Activated CD4-positive, alpha-beta T cell treated with anti-CD3 and anti-CD28 coated beads, Interleukin-2, amount 10 ng/mL, durations not matched to agents 24 days and 14 days (primary cell): Measurements from ENCODE around the gene UGT1A6. TPM values are rescaled to one million over a fixed set of nuclear protein-coding genes. Genes with fewer than 3 reads are reported as not detected.

ENCODE experiments used
- DNase-seq: peaks from one replicate; pipeline ENCODE4 v3.0.0; 2022
- H3K27ac Mint-ChIP-seq: one replicate; pipeline ENCODE4 v1.8.0; 2022; ENCODE audit warnings: mild to moderate bottlenecking, mixed read lengths
- H3K27me3 Mint-ChIP-seq: one replicate; pipeline ENCODE4 v1.8.0; 2022; ENCODE audit warnings: mixed read lengths
- H3K36me3 Mint-ChIP-seq: one replicate; pipeline ENCODE4 v1.8.0; 2022; ENCODE audit warnings: low read depth, mild to moderate bottlenecking, mixed read lengths
- H3K4me1 Mint-ChIP-seq: one replicate; pipeline ENCODE4 v1.8.0; 2021; ENCODE audit warnings: mixed read lengths
- H3K4me3 Mint-ChIP-seq: one replicate; pipeline ENCODE4 v1.8.0; 2022; ENCODE audit warnings: mild to moderate bottlenecking, moderate library complexity, mixed read lengths
- H3K9me3 Mint-ChIP-seq: one replicate; pipeline ENCODE4 v1.8.0; 2021; ENCODE audit warnings: mixed read lengths
- intact Hi-C: fragments of 100-400 bp; cut with micrococcal nuclease; formaldehyde crosslinking; loops from one replicate; pipeline ENCODE4 v1.15.1; 2023
- total RNA-seq: library from RNA; stranded (reverse); gene quantifications from 2 replicates; pipeline ENCODE4 v1.2.3, GENCODE V29; 2022

Gene UGT1A6
- total RNA-seq, 1 donor from 2014 or later: not detected

DNA sequence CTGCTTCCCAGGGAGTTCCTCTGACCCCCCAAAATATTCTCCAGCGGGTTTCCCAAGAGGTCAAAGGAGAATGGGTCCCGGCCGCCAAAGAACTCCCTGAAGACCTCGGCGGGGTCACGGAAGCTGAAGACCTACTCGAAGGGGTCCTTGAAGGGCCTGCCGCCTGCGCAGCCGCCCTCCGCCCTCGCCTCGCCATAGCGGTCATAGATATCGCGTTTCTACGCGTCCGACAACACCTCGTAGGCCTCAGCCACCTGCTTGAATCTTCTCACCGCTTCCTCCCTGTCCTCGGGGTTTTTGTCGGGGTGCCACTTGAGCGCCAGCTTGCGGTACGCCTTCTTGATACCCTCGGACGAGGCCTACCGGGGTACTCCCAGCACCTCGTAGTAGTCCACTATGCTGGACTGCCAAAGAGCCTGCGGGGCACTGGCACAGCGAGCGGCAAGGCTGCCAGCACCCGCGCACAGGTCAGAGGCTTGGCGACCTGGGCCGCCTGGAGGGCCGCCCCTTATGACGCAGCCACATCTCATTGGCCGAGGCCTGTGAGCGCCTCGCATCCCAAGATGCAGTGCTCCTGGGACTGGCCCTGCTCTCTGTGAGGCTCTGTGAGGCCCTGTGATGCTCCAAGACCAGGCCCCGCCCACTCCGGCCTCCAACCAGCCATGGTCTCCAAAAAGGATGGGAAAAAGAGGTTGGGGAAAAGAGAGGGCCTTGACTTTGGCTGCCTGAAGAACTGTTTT, 62.4 kb downstream of the UGT1A6 start:
- intact Hi-C loops: no loop called here
- Mint-ChIP-seq H3K4me3 (no peak overlapping the region), H3K27ac (no peak overlapping the region), H3K4me1 (no peaks in the 10 kb centered on the region), H3K9me3 (peaks cover 9% of the 10 kb centered on the region), H3K27me3 (no peaks in the 10 kb centered on the region), H3K36me3 (no peaks in the 10 kb centered on the region)
- no peak for DNase-seq

DNA sequence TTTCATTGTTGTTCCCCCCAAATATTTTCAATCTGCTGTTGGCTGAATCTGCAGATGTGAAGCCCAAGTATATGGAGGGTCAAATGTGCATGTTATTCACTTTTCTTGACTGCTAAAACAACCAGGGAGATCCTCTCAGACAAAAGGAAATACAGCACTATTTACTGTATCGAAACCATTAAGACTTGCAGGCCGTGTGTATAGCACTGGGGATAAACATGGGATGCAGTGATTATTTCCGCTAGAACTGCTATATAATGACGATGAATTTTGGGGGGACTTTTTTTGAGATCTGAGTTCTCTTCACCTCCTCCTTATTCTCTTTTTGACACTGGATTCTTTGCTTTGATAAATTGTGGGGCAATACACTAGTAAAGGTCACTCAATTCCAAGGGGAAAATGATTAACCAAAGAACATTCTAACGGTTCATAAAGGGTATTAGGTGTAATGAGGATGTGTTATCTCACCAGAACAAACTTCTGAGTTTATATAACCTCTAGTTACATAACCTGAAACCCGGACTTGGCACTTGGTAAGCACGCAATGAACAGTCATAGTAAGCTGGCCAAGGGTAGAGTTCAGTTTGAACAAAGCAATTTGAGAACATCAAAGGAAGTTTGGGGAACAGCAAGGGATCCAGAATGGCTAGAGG, 63.9 kb downstream of the UGT1A6 start:
- Mint-ChIP-seq H3K27ac (no peak overlapping the region), H3K27me3 (no peaks in the 10 kb centered on the region), H3K36me3 (no peaks in the 10 kb centered on the region), H3K9me3 (peaks cover 5% of the 10 kb centered on the region), H3K4me1 (no peaks in the 10 kb centered on the region), H3K4me3 (no peak overlapping the region)
- intact Hi-C loops: no loop called here
- no peak for DNase-seq

DNA sequence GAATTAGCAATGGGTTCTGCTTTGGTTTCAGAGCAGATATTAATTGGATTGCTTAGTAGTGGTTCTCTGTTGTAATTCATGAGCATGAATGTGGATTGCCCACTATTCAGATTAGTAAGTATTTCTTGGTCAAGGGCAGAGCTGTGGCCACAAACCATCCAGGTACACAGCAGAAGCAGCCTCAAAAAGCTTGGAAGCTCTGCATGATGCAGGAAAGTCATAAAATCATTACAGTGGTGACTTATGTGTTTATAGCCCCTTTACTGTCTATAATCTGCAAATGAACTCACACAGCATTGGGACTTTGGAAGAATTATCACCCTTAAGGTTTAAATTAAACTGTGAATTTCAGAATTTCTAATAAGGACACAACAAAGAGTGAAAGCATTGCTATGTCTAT, 65.5 kb downstream of the UGT1A6 start:
- intact Hi-C loops: no loop called here
- Mint-ChIP-seq H3K4me1 (no peaks in the 10 kb centered on the region), H3K27me3 (no peaks in the 10 kb centered on the region), H3K4me3 (no peak overlapping the region), H3K36me3 (no peaks in the 10 kb centered on the region), H3K27ac (no peak overlapping the region), H3K9me3 (no peaks in the 10 kb centered on the region)
- no peak for DNase-seq

DNA sequence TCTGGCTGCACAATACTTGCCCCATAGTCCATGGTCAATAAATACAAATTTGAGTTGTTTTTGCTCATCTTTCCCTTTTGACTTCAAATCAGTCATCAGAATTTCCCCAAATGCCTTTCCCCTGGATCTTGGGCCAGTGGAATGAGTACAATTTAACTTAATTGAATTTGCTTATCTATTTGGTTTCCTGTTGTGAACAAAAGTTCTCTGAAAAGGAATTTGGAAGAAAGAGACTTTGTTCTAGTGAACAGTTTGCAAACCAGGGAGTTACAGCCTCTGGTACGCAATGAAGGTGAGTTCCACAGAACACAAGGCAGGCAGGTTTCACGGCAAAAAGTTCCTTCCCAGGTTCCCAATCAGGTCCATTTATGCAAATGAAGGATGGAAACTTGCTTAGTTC, 66.2 kb downstream of the UGT1A6 start:
- intact Hi-C loops: no loop called here
- no peak for DNase-seq
- Mint-ChIP-seq H3K27me3 (peaks cover 5% of the 10 kb centered on the region), H3K4me3 (no peak overlapping the region), H3K36me3 (no peaks in the 10 kb centered on the region), H3K27ac (no peak overlapping the region), H3K4me1 (no peaks in the 10 kb centered on the region), H3K9me3 (no peaks in the 10 kb centered on the region)

DNA sequence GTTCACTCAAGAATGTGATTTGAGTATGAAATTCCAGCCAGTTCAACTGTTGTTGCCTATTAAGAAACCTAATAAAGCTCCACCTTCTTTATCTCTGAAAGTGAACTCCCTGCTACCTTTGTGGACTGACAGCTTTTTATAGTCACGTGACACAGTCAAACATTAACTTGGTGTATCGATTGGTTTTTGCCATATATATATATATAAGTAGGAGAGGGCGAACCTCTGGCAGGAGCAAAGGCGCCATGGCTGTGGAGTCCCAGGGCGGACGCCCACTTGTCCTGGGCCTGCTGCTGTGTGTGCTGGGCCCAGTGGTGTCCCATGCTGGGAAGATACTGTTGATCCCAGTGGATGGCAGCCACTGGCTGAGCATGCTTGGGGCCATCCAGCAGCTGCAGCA, 67.4 kb downstream of the UGT1A6 start, which contains the start of gene UGT1A1:
TSS of gene UGT1A1 (plus strand) at position 228 of the 400 bp plus-strand sequence. CDS start at position 246, 18 bp downstream.
- H3K27ac Mint-ChIP-seq: no peak within 1 kb of the TSS
- no peak within 1 kb of the TSS for H3K4me3 Mint-ChIP-seq
- no peak for DNase-seq
- H3K9me3 Mint-ChIP-seq: no peaks in the 10 kb centered on the region
- intact Hi-C loops: no loop called here
- no peaks in the 10 kb centered on the region for H3K36me3 Mint-ChIP-seq
- H3K4me1 Mint-ChIP-seq: peaks cover 3% of the 10 kb centered on the region
- H3K27me3 Mint-ChIP-seq: peaks cover 8% of the 10 kb centered on the region

DNA sequence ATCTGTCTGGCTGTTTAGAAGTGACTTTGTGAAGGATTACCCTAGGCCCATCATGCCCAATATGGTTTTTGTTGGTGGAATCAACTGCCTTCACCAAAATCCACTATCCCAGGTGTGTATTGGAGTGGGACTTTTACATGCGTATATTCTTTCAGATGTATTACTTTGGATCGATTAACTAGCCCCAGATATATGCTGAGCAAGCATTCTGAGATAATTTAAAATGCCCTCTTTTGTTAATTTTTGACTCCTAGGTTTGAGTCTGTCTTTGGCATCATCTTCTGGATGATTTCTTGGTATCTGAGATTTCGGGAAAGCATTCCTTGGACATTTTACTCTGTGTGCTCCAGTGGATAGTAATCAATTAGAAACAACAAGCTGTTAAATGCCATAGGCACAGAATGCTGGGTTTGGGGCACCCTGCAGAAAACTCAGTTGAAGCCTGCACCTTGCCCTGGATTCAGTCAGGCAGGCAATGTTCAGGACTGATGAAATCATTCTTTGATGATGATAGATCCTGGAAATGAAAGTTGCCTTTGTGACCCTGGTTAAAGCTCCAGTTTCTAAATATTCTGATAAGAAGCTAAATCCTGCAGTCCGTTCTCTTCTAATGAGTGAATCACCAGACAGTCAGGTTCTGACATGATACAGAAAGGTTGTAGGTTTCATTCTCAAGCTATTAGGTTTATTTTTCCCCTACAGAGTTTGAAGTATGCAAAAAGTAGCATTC, 68.5 kb downstream of the UGT1A6 start:
- H3K4me3 Mint-ChIP-seq: no peak overlapping the region
- peaks cover 3% of the 10 kb centered on the region for H3K4me1 Mint-ChIP-seq
- no peak for DNase-seq
- no peaks in the 10 kb centered on the region for H3K36me3 Mint-ChIP-seq
- no peaks in the 10 kb centered on the region for H3K9me3 Mint-ChIP-seq
- intact Hi-C loops: no loop called here
- no peak overlapping the region for H3K27ac Mint-ChIP-seq
- H3K27me3 Mint-ChIP-seq: peaks cover 10% of the 10 kb centered on the region

DNA sequence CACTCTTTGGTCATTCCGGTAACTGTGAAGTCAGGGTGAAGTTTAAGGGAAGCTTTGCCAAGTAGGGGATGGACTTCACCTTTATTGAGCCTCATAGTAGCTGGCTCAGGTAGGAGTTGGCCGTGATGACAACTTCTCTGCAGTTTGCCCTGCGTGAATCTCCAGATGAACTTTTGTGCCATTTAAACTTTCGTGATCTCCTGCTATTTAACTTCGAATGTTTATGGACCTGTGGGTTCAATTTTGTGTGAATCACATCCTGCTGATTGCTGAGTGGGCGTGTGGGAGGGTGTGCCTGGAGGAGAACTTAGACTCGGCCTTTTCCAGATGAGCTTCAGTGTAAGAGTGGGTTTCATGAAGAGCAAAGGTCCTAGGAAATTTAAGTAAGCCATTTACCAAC, 71.6 kb downstream of the UGT1A6 start:
- H3K27me3 Mint-ChIP-seq: peaks cover 12% of the 10 kb centered on the region
- DNase-seq: no peak
- peaks cover 3% of the 10 kb centered on the region for H3K4me1 Mint-ChIP-seq
- no peak overlapping the region for H3K27ac Mint-ChIP-seq
- no peaks in the 10 kb centered on the region for H3K36me3 Mint-ChIP-seq
- intact Hi-C loops: no loop called here
- no peaks in the 10 kb centered on the region for H3K9me3 Mint-ChIP-seq
- no peak overlapping the region for H3K4me3 Mint-ChIP-seq

DNA sequence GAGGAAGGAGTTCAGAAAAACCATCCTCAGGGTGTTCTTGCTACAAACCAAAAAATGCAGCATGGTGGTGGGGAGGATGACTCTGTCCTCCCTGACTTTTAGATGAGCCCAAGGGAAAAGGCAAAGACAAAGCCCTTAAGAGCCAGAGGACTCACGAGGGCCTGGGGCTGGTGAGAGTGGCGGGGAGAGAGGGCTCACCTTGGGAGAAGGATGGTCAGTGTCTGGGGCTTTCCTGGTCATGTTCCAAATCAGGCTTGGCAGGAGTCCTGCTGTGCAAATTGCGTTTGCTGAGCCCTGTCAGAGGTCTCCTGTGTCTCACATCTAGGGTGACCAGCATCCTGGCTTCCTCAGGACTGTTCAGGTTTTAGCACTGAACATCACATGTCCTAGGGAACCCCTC, 72.1 kb downstream of the UGT1A6 start:
- Mint-ChIP-seq H3K27ac (no peak overlapping the region), H3K4me1 (peaks cover 3% of the 10 kb centered on the region), H3K27me3 (peaks cover 12% of the 10 kb centered on the region), H3K36me3 (no peaks in the 10 kb centered on the region), H3K9me3 (no peaks in the 10 kb centered on the region), H3K4me3 (no peak overlapping the region)
- intact Hi-C loops: no loop called here
- DNase-seq: no peak

DNA sequence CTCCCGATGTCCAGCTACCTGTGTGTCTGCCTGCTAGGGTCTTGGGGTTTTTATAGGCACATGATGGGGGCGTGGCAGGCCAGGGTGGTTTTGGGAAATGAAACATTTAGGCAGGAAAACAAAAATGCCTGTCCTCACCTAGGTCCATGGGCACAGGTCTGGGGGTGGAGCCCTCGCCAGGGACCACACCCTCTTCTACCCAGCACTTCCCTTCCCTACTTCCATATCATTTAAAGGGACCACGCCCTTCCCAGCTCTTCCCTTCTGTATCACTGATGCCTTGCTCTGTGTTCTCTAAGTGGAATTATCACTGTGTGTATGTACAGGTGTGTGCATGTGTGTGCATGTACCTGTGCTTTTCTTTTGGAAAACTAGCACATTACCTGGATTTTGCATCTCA, 73.7 kb downstream of the UGT1A6 start:
- H3K9me3 Mint-ChIP-seq: no peaks in the 10 kb centered on the region
- intact Hi-C loops: no loop called here
- H3K4me1 Mint-ChIP-seq: peaks cover 3% of the 10 kb centered on the region
- H3K27ac Mint-ChIP-seq: no peak overlapping the region
- peaks cover 12% of the 10 kb centered on the region for H3K27me3 Mint-ChIP-seq
- H3K36me3 Mint-ChIP-seq: no peaks in the 10 kb centered on the region
- H3K4me3 Mint-ChIP-seq: no peak overlapping the region
- no peak for DNase-seq

DNA sequence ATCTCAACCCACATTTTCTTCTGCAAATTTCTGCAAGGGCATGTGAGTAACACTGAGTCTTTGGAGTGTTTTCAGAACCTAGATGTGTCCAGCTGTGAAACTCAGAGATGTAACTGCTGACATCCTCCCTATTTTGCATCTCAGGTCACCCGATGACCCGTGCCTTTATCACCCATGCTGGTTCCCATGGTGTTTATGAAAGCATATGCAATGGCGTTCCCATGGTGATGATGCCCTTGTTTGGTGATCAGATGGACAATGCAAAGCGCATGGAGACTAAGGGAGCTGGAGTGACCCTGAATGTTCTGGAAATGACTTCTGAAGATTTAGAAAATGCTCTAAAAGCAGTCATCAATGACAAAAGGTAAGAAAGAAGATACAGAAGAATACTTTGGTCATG, 75.4 kb downstream of the UGT1A6 start:
- DNase-seq: no peak
- intact Hi-C loops: no loop called here

DNA sequence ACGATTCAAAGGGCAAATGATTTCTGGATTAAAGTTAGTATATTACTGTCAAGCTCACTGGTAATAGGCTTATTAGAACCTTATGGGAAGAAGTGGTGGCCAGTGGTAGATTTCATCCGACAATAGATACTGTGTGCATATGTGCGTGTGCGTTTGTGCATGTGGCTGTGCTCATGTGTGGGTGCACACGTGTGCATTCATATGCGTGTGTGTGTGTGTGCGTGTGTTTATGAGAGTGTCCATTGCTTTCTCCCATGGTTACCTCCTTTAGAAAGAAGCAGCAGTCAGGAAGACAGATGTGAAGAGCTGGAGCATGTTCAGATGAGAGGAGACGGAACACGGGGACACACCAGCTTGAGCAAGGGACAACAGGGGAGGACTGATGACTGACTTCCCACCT, 76.6 kb downstream of the UGT1A6 start:
- no peak overlapping the region for H3K4me3 Mint-ChIP-seq
- no peaks in the 10 kb centered on the region for H3K36me3 Mint-ChIP-seq
- no peaks in the 10 kb centered on the region for H3K9me3 Mint-ChIP-seq
- no peak overlapping the region for H3K27ac Mint-ChIP-seq
- peaks cover 7% of the 10 kb centered on the region for H3K27me3 Mint-ChIP-seq
- H3K4me1 Mint-ChIP-seq: peaks cover 3% of the 10 kb centered on the region
- no peak for DNase-seq
- intact Hi-C loops: no loop called here

More for the DNA sequence above, 75.4 kb downstream of the UGT1A6 start:
- no peaks in the 10 kb centered on the region for H3K9me3 Mint-ChIP-seq
- H3K27me3 Mint-ChIP-seq: peaks cover 12% of the 10 kb centered on the region
- H3K4me3 Mint-ChIP-seq: no peak overlapping the region
- no peaks in the 10 kb centered on the region for H3K36me3 Mint-ChIP-seq
- no peak overlapping the region for H3K27ac Mint-ChIP-seq
- H3K4me1 Mint-ChIP-seq: peaks cover 3% of the 10 kb centered on the region

DNA sequence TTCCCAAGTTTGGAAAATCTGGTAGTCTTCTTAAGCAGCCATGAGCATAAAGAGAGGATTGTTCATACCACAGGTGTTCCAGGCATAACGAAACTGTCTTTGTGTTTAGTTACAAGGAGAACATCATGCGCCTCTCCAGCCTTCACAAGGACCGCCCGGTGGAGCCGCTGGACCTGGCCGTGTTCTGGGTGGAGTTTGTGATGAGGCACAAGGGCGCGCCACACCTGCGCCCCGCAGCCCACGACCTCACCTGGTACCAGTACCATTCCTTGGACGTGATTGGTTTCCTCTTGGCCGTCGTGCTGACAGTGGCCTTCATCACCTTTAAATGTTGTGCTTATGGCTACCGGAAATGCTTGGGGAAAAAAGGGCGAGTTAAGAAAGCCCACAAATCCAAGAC, 79.5 kb downstream of the UGT1A6 start:
- Mint-ChIP-seq H3K27ac (no peak overlapping the region), H3K9me3 (peaks cover 11% of the 10 kb centered on the region), H3K4me1 (no peaks in the 10 kb centered on the region), H3K36me3 (no peaks in the 10 kb centered on the region), H3K4me3 (no peak overlapping the region), H3K27me3 (peaks cover 2% of the 10 kb centered on the region)
- intact Hi-C loops: no loop called here
- DNase-seq: no peak

DNA sequence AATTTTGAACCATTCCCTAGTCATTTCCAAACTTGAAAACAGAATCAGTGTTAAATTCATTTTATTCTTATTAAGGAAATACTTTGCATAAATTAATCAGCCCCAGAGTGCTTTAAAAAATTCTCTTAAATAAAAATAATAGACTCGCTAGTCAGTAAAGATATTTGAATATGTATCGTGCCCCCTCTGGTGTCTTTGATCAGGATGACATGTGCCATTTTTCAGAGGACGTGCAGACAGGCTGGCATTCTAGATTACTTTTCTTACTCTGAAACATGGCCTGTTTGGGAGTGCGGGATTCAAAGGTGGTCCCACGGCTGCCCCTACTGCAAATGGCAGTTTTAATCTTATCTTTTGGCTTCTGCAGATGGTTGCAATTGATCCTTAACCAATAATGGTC, 79.9 kb downstream of the UGT1A6 start:
- Mint-ChIP-seq H3K27me3 (peaks cover 2% of the 10 kb centered on the region), H3K4me3 (no peak overlapping the region), H3K27ac (no peak overlapping the region), H3K9me3 (peaks cover 11% of the 10 kb centered on the region), H3K36me3 (no peaks in the 10 kb centered on the region), H3K4me1 (no peaks in the 10 kb centered on the region)
- no peak for DNase-seq
- intact Hi-C loops: no loop called here

DNA sequence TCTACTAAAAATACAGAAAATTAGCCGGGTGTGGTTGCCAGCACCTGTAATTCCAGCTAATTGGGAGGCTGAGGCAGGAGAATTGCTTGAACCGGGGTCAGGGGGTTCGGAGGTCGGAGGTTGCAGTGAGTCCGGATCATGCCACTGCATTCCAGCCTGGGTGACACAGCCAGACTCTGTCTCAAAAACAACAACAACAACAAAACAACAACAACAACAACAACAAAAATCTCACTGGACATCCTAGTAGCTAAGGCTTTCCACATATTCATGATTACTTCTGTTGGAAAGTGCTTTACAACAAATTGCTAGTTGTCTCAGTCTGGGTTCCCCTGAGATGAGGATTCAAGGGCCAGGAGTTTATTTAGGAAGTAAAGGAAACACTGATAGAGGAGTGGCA, 81.2 kb downstream of the UGT1A6 start:
- intact Hi-C loops: no loop called here
- peaks cover 16% of the 10 kb centered on the region for H3K9me3 Mint-ChIP-seq
- no peak for DNase-seq
- H3K36me3 Mint-ChIP-seq: no peaks in the 10 kb centered on the region
- no peak overlapping the region for H3K27ac Mint-ChIP-seq
- H3K4me1 Mint-ChIP-seq: no peaks in the 10 kb centered on the region
- no peaks in the 10 kb centered on the region for H3K27me3 Mint-ChIP-seq
- H3K4me3 Mint-ChIP-seq: no peak overlapping the region
